ENCODE results near the gene SPATA3.
"Not testable (repeated sequence)": the region's sequence is repeated elsewhere in the genome, so short reads cannot be mapped to it uniquely, and the experiment has no call there.

Gene SPATA3

DNA sequence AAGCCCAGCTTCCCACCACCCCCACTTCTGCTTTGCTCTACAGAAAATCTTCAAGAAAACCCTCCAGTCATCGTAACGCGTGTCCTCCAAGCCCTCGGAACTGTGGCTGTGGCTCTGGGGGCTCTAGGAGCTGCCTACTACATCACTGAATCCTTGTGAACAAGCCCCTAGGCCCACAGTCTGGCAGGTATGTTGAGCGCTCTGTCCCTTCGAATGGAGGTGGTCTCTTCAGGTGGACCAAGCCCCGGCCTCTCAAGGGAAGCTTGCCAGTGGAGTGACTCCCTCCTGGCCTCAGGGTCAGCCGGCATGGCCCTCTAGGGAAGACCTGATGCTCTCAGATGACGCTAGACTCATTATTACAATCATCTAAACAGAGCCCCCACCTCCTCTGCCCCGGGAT is 6.7 kb downstream of the SPATA3 start:
- no peak for DNase-seq
- Mint-ChIP-seq H3K4me3 (no peak overlapping the region), H3K4me1 (peaks cover 17% of the 10 kb centered on the region), H3K27ac (no peak overlapping the region), H3K27me3 (ENCODE audit: low read depth, poor library complexity) (peaks cover 58% of the 10 kb centered on the region), H3K9me3 (peaks cover 32% of the 10 kb centered on the region), H3K36me3 (ENCODE audit: low read depth) (peaks cover 11% of the 10 kb centered on the region)
- TF ChIP-seq CTCF (IDR thresholded peaks at IDR 0.05), result no peak

DNA sequence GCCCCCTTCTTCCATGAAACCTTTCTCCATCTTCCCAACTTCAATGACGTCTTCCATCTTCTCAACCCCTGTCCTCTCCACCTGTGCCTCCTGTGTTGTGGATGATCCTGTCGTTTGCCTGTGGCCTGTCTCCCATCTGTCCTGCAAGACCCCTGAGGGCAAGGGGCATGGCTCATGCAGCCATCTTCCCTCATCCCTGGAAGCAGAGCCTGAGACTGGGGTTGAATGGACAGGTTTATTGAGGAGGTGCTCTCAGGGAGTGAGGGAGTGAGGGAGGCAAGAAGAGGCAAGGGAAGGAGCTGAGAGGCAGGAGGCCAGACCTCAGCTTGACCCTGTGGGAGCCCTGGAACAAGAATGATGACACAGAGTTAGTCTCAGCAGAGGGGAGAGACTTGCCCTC is 7.3 kb downstream of the SPATA3 start:
- Mint-ChIP-seq H3K9me3 (peaks cover 27% of the 10 kb centered on the region), H3K27me3 (ENCODE audit: low read depth, poor library complexity) (peaks cover 53% of the 10 kb centered on the region), H3K4me3 (no peak overlapping the region), H3K27ac (no peak overlapping the region), H3K4me1 (peaks cover 18% of the 10 kb centered on the region), H3K36me3 (ENCODE audit: low read depth) (peaks cover 11% of the 10 kb centered on the region)
- DNase-seq, result no peak
- no peak for TF ChIP-seq CTCF (IDR thresholded peaks at IDR 0.05)

DNA sequence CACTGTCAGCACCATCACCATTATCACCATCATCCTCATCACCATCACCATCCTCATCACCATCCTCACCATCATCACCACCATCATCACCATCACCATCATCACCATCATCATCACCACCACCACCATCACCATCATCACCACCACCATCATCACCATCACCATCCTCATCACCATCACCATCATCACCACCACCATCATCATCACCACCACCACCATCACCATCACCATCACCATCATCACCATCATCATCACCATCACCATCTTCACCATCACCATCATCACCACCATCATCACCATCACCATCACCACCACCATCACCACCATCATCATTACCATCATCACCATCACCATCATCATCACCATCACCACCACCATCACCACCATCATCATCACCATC is 9.0 kb downstream of the SPATA3 start:
- peaks cover 23% of the 10 kb centered on the region for H3K9me3 Mint-ChIP-seq
- DNase-seq, H3K27ac Mint-ChIP-seq, H3K4me3 Mint-ChIP-seq: not testable (repeated sequence)
- peaks cover 38% of the 10 kb centered on the region for H3K27me3 Mint-ChIP-seq (ENCODE audit: low read depth, poor library complexity)
- H3K36me3 Mint-ChIP-seq (ENCODE audit: low read depth), result peaks cover 11% of the 10 kb centered on the region
- peaks cover 18% of the 10 kb centered on the region for H3K4me1 Mint-ChIP-seq

DNA sequence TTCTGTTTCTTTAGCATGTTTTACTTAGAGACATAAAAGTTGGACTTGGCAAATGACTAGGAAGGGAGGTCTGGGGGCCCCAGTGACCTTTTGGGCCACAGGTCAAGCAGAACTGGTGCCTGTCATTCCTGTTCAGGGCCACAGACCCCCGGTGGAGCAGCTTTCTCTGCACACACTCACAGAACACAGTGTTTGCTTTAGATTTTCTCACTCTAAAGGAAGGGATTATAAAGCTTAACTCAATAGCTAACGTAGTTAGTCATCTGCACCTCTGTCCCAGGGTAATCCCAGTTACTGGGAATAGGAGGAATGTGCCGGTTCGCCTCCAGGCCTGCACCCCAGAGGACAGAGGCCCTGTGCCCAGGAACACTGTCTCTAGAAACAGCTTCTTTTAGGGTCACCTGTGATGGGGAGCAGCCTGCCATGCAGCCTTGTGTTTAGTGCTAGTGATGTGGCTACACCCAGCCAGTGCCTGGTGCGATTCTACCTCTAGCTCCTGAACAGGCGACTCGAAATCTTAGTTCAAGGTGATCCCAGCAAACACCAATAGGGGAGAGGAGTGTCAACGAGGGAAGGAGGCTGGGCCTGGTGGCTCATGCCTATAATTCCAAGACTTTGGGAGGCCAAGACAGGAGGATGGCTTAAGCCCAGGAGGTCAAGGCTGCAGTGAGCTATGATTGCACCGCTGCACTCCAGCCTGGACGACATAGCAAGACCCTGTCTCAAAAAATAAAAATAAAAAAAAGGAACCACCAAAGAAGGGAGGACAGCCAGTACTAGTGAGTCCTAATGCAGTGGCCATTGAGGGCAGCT is 11.6 kb downstream of the SPATA3 start:
- peaks cover 23% of the 10 kb centered on the region for H3K27me3 Mint-ChIP-seq (ENCODE audit: low read depth, poor library complexity)
- no peak overlapping the region for H3K27ac Mint-ChIP-seq
- peaks cover 11% of the 10 kb centered on the region for H3K36me3 Mint-ChIP-seq (ENCODE audit: low read depth)
- no peak overlapping the region for H3K4me3 Mint-ChIP-seq
- no peak for TF ChIP-seq CTCF (IDR thresholded peaks at IDR 0.05)
- H3K4me1 Mint-ChIP-seq, result peaks cover 18% of the 10 kb centered on the region
- peak; percentile 23 for DNase-seq
- peaks cover 23% of the 10 kb centered on the region for H3K9me3 Mint-ChIP-seq

DNA sequence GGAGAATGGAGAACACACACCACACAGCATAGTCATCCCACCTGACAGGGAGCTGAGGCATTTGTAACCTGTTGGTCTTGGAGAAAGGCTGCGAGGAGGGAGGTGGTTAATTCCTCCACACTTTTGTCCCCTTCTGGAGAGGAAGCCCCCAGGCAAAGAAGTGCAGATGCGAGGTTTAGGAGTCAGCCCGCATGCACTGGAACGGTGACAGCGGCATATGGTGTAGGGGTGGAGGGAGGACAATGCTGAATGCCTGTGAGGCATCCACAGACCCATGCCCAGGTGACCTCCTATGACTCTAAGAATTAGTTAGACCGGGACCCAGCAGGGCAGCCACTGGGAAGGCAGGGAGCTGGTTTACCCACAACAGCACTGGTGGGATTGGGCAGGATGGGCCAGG is 12.2 kb downstream of the SPATA3 start:
- Mint-ChIP-seq H3K36me3 (ENCODE audit: low read depth) (peaks cover 11% of the 10 kb centered on the region), H3K27ac (no peak overlapping the region), H3K9me3 (peaks cover 23% of the 10 kb centered on the region), H3K4me1 (peaks cover 18% of the 10 kb centered on the region), H3K4me3 (no peak overlapping the region), H3K27me3 (ENCODE audit: low read depth, poor library complexity) (peaks cover 18% of the 10 kb centered on the region)
- no peak for DNase-seq
- no peak for TF ChIP-seq CTCF (IDR thresholded peaks at IDR 0.05)

GRCh38 chr2:231009236-231009919 is 13.5 kb downstream of the SPATA3 start:
- H3K4me3 Mint-ChIP-seq, result no peak overlapping the region
- peaks cover 14% of the 10 kb centered on the region for H3K9me3 Mint-ChIP-seq
- no peak for TF ChIP-seq CTCF (IDR thresholded peaks at IDR 0.05)
- peaks cover 23% of the 10 kb centered on the region for H3K27me3 Mint-ChIP-seq (ENCODE audit: low read depth, poor library complexity)
- H3K27ac Mint-ChIP-seq, result no peak overlapping the region
- peaks cover 11% of the 10 kb centered on the region for H3K36me3 Mint-ChIP-seq (ENCODE audit: low read depth)
- H3K4me1 Mint-ChIP-seq, result peaks cover 18% of the 10 kb centered on the region
- no peak for DNase-seq

Data from nephron progenitor cell (in vitro differentiated cells).